ENCODE measurements around the gene LYZ. TPM values are rescaled to one million over a fixed set of nuclear protein-coding genes. Genes with fewer than 3 reads are reported as not detected.

The LYZ gene
- total and polyA plus RNA-seq, 7 donors = 28.0 to 652 (median 70.6) TPM

DNA sequence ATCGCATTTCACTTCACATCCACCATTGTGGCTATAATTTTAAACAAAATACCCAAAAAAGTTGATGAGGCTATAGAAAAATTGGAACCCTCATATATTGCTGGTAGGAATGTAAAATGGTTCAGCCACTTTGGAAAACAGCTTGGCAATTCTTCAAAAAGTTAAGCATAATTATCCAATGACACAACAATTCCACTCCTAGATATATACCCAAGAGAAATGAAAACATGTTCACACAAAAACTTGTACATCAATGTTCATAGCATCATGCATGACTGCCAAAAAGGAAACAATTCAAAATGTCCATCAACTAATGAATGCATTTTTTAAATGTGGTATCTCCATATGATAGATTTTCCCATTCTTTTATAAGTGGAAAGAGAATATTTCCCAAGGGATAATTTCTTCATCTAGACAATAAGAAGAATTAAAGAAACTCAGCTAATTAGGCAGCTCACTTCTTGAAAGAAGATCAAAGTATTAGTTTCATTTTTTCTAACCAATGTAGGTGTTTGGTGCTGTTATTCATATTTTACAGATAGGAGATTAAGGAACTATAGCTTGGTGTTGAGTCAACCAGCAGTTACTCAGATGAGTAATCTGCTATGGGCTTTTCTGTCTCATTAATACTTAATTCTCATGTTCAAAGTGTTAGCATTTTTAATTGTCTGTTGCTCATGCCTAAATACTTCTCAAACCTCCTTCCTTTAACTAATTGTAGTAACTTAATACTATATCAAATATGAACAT, 44.2 kb downstream of the LYZ start:
- 98 to 100% methylated on average over 1 of the region's 1 CpG for WGBS, 2 donors

DNA sequence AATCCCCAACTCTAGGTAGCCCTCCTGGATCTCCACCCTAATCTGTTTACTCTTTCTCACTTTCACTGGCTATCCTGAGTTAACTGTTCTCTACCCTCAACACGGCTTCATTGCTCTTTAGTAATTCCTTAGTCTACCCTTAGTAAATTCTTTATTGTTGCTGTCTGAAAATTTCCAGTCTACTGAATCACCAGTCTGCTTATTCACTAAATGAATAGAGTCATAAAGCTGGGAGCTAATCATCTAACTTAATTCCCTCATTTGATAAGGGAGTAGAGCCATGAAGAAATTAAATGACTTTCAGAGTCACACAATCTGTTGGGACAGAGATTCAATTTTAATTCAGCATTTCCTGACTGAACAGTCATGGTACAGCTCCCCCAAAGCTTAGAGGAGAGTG, 47.9 kb downstream of the LYZ start:
- WGBS, 2 donors = 88 to 92% methylated on average over 1 of the region's 1 CpG
- Histone ChIP-seq H3K27ac (no peak overlapping the region), H3K36me3 (peaks cover 0 to 7% (median 0%) of the 10 kb centered on the region in 4 donors), H3K4me1 (no peaks in the 10 kb centered on the region), H3K9me3 (peaks cover 0 to 6% (median 0%) of the 10 kb centered on the region in 4 donors), H3K27me3 (no peaks in the 10 kb centered on the region), H3K4me3 (no peak overlapping the region)
- intact Hi-C loops (cut with DNase I) = no loop called here
- TF ChIP-seq POLR2A (IDR thresholded peaks at IDR 0.05) (no peak), POLR2AphosphoS5 (IDR thresholded peaks at IDR 0.05) (no peak), EP300 (IDR thresholded peaks at IDR 0.05) (no peak)
- TF ChIP-seq, protein P1, sequence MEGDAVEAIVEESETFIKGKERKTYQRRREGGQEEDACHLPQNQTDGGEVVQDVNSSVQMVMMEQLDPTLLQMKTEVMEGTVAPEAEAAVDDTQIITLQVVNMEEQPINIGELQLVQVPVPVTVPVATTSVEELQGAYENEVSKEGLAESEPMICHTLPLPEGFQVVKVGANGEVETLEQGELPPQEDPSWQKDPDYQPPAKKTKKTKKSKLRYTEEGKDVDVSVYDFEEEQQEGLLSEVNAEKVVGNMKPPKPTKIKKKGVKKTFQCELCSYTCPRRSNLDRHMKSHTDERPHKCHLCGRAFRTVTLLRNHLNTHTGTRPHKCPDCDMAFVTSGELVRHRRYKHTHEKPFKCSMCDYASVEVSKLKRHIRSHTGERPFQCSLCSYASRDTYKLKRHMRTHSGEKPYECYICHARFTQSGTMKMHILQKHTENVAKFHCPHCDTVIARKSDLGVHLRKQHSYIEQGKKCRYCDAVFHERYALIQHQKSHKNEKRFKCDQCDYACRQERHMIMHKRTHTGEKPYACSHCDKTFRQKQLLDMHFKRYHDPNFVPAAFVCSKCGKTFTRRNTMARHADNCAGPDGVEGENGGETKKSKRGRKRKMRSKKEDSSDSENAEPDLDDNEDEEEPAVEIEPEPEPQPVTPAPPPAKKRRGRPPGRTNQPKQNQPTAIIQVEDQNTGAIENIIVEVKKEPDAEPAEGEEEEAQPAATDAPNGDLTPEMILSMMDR (IDR thresholded peaks at IDR 0.05) = no peak
- no peak for DNase-seq

More for the DNA sequence above, 44.2 kb downstream of the LYZ start:
- intact Hi-C loops (cut with DNase I) = no loop called here
- peaks cover 0 to 19% (median 0%) of the 10 kb centered on the region in 4 donors for H3K36me3 ChIP-seq
- TF ChIP-seq, protein P1 (IDR thresholded peaks at IDR 0.05) = no peak
- TF ChIP-seq EP300 (IDR thresholded peaks at IDR 0.05) (no peak), POLR2AphosphoS5 (IDR thresholded peaks at IDR 0.05) (no peak)
- peaks cover 0 to 5% (median 0%) of the 10 kb centered on the region in 4 donors for H3K9me3 ChIP-seq
- no peak overlapping the region for H3K4me3 ChIP-seq
- H3K4me1 ChIP-seq = no peaks in the 10 kb centered on the region
- no peak overlapping the region for H3K27ac ChIP-seq
- H3K27me3 ChIP-seq = no peaks in the 10 kb centered on the region
- DNase-seq = no peak

DNA sequence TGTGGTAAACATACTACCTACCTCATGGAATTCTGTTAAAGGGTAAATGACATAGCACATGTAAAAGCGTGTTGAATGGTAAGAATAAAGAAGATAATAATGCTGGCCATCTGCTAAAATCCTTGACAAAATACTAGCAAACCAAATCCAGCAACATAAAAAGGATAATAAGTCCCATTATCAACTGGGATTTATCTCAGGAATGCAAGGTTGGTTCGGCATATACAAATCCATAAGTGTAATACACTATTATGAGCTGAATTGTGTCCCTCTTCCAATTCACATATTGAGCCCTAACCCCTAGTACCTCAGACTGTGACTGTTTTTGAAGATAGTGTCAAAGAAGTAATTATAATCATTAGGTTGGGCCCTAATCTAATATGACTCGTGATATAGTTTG, 48.8 kb downstream of the LYZ start:
- Histone ChIP-seq H3K27ac (no peak overlapping the region), H3K4me1 (peaks cover 0 to 4% (median 0%) of the 10 kb centered on the region in 4 donors), H3K27me3 (no peaks in the 10 kb centered on the region), H3K36me3 (no peaks in the 10 kb centered on the region), H3K9me3 (peaks cover 0 to 6% (median 0%) of the 10 kb centered on the region in 4 donors), H3K4me3 (no peak overlapping the region)
- 97 to 98% methylated on average over 3 of the region's 3 CpGs for WGBS, 2 donors
- DNase-seq = no peak
- intact Hi-C loops (cut with DNase I) = no loop called here
- TF ChIP-seq, protein P1 (IDR thresholded peaks at IDR 0.05) = no peak
- TF ChIP-seq EP300 (IDR thresholded peaks at IDR 0.05) (no peak), POLR2A (IDR thresholded peaks at IDR 0.05) (no peak), POLR2AphosphoS5 (IDR thresholded peaks at IDR 0.05) (no peak)

DNA sequence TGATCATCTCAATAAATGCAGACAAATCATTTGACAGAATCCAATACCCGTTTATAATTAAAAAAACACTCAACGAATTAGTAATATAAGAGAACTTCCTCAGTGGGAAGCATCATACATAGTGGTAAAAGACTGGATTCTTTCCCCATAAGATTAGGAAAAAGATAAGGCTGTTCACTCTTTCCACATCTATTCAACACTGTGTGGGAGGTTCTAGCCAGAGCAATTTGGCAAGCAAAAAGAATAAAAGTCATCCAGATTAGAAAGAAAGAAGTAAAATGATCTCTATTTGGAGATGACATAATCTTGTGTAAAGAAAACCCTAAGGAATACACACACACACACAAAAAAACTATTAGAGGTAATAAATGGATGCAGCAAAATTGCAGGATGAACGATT, 49.8 kb downstream of the LYZ start:
- 97 to 98% methylated on average over 3 of the region's 3 CpGs for WGBS, 2 donors
- Histone ChIP-seq H3K27me3 (no peaks in the 10 kb centered on the region), H3K9me3 (peaks cover 0 to 6% (median 0%) of the 10 kb centered on the region in 4 donors), H3K27ac (no peak overlapping the region), H3K4me3 (no peak overlapping the region), H3K4me1 (peaks cover 0 to 6% (median 0%) of the 10 kb centered on the region in 4 donors), H3K36me3 (no peaks in the 10 kb centered on the region)
- TF ChIP-seq POLR2AphosphoS5 (IDR thresholded peaks at IDR 0.05) (no peak), EP300 (IDR thresholded peaks at IDR 0.05) (no peak), POLR2A (IDR thresholded peaks at IDR 0.05) (no peak)
- TF ChIP-seq, protein P1 (IDR thresholded peaks at IDR 0.05) = no peak
- intact Hi-C loops (cut with DNase I) = no loop called here
- DNase-seq = no peak
